ENCODE measurements around the gene LMAN1.

DNA sequence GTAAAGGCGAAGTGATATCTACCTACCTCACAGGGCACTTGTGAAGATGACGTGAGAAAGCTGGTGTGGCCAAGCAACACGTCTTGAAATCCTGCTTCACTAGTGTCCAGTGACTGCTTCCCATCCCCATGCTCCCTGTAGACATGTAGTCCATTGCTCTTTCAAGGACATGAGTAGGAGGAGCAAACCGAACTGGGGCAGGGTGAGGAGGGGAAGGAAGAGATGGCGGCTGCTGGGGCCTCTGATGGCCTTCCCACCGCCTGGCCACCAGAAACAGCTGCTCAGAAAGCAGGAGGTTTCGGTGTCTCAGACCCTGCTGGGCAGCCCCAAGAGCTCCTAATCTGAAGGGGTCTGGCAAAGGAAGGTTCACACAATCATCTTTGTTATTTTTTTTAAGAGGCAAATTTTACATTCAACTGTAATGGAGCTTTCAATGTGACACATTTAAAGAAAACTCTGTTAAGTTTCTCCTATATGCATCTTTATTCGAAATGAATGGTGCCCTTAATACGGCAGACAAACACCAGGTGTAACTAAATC lies 55.3 kb downstream of the LMAN1 start:
- TF ChIP-seq CTCF (IDR thresholded peaks at IDR 0.05) = no peak
- no peak for TF ChIP-seq POLR2A (IDR thresholded peaks at IDR 0.05)
- TF ChIP-seq EP300 (IDR thresholded peaks at IDR 0.05) = no peak

All from tibial nerve (tissue), 4 donors.